ENCODE data around the gene LSM10. TPM values are rescaled to one million over a fixed set of nuclear protein-coding genes. Genes with fewer than 3 reads are reported as not detected.

Gene LSM10
- total and polyA plus RNA-seq, 2 experiments from 2014 or later = 27.5 to 98.9 TPM

- TF ChIP-seq STAT1 (IDR thresholded peaks at IDR 0.05; ENCODE audit: unreplicated experiment) (no peak), JUNB (IDR thresholded peaks at IDR 0.05; ENCODE audit: unreplicated experiment) (no peak), EZH2phosphoT487 (IDR thresholded peaks at IDR 0.05; ENCODE audit: unreplicated experiment) (no peak)
Measured at GRCh38 chr1:36349241-36349671, 48.5 kb downstream of the LSM10 start (continued).

DNA sequence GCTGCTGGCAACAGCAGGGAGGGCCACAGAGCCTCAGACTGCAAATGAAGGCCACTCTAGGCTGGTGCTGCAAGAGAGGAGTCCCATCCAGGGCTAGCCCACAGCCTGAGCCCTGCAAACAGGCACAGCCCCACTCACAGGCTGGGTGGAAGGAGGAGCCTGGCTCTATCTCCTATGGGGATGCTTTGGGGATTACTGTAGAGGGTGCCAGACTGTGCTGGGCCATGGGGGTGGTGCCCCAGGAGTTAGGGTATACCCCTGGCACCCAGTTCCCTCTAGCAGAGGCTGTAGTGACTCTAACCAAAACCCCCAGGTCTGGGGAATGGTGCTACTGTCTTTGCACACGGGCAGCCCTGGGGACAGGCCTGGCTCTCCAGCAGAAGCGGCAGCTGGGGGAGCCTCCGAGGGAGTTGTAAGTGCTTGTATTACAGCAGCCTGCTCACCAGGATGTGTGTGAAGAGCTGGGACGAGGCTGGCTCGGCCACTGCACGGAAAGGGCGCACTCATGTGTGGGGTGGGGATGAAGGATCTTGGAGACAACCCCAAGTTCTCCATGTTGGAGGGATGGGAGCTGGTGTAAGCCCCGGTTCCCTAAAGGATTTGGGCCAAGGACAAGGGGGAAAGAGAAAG is 50.9 kb downstream of the LSM10 start:
- Histone ChIP-seq H3K9me2 (ENCODE audit: insufficient read depth) (no peaks in the 10 kb centered on the region), H2AFZ (no peak overlapping the region), H3F3A (replicated peaks; ENCODE audit: low read depth) (no peaks in the 10 kb centered on the region), H3K4me2 (no peak overlapping the region), H3K4me3 (no peak overlapping the region), H3K36me3 (ENCODE audit: insufficient read depth) (0 out of 2 replicates have a peak, but pooled peaks cover 6% of the 10 kb centered on the region), H3K27me3 (ENCODE audit: insufficient read depth) (no peaks in the 10 kb centered on the region), H4K20me1 (replicated peaks; ENCODE audit: insufficient read depth) (no peaks in the 10 kb centered on the region), H3K27ac (ENCODE audit: low read depth) (no peak overlapping the region), H3K79me2 (replicated peaks; ENCODE audit: insufficient read depth) (no peaks in the 10 kb centered on the region), H3K4me1 (ENCODE audit: insufficient read depth) (no peaks in the 10 kb centered on the region)
- H3K27me3 Mint-ChIP-seq (ENCODE audit: insufficient read depth, low read depth, poor library complexity) = peaks cover 7% of the 10 kb centered on the region
- ATAC-seq (no peak), DNase-seq (ENCODE audit: low spot score) (no peak)
- H3K4me3 Mint-ChIP-seq = no peak overlapping the region
- no peaks in the 10 kb centered on the region for H3K9me3 Mint-ChIP-seq
- H3K27ac Mint-ChIP-seq = no peak overlapping the region
- TF ChIP-seq POLR2AphosphoS5 (IDR thresholded peaks at IDR 0.05; ENCODE audit: low read depth) (no peak), EZH2 (IDR thresholded peaks at IDR 0.05; ENCODE audit: low read depth, unreplicated experiment) (no peak), STAT1 (IDR thresholded peaks at IDR 0.05; ENCODE audit: unreplicated experiment) (no peak), ZNF331 (CRISPR knock-in tag; IDR thresholded peaks at IDR 0.05; ENCODE audit: low read depth) (no peak), EZH2phosphoT487 (IDR thresholded peaks at IDR 0.05; ENCODE audit: unreplicated experiment) (no peak), JUNB (IDR thresholded peaks at IDR 0.05; ENCODE audit: unreplicated experiment) (no peak), NANOG (IDR thresholded peaks at IDR 0.05; ENCODE audit: borderline replicate concordance) (no peak)
- TF ChIP-seq, protein P1, sequence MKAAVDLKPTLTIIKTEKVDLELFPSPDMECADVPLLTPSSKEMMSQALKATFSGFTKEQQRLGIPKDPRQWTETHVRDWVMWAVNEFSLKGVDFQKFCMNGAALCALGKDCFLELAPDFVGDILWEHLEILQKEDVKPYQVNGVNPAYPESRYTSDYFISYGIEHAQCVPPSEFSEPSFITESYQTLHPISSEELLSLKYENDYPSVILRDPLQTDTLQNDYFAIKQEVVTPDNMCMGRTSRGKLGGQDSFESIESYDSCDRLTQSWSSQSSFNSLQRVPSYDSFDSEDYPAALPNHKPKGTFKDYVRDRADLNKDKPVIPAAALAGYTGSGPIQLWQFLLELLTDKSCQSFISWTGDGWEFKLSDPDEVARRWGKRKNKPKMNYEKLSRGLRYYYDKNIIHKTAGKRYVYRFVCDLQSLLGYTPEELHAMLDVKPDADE (IDR thresholded peaks at IDR 0.05) = no peak
- TF ChIP-seq, protein P2, sequence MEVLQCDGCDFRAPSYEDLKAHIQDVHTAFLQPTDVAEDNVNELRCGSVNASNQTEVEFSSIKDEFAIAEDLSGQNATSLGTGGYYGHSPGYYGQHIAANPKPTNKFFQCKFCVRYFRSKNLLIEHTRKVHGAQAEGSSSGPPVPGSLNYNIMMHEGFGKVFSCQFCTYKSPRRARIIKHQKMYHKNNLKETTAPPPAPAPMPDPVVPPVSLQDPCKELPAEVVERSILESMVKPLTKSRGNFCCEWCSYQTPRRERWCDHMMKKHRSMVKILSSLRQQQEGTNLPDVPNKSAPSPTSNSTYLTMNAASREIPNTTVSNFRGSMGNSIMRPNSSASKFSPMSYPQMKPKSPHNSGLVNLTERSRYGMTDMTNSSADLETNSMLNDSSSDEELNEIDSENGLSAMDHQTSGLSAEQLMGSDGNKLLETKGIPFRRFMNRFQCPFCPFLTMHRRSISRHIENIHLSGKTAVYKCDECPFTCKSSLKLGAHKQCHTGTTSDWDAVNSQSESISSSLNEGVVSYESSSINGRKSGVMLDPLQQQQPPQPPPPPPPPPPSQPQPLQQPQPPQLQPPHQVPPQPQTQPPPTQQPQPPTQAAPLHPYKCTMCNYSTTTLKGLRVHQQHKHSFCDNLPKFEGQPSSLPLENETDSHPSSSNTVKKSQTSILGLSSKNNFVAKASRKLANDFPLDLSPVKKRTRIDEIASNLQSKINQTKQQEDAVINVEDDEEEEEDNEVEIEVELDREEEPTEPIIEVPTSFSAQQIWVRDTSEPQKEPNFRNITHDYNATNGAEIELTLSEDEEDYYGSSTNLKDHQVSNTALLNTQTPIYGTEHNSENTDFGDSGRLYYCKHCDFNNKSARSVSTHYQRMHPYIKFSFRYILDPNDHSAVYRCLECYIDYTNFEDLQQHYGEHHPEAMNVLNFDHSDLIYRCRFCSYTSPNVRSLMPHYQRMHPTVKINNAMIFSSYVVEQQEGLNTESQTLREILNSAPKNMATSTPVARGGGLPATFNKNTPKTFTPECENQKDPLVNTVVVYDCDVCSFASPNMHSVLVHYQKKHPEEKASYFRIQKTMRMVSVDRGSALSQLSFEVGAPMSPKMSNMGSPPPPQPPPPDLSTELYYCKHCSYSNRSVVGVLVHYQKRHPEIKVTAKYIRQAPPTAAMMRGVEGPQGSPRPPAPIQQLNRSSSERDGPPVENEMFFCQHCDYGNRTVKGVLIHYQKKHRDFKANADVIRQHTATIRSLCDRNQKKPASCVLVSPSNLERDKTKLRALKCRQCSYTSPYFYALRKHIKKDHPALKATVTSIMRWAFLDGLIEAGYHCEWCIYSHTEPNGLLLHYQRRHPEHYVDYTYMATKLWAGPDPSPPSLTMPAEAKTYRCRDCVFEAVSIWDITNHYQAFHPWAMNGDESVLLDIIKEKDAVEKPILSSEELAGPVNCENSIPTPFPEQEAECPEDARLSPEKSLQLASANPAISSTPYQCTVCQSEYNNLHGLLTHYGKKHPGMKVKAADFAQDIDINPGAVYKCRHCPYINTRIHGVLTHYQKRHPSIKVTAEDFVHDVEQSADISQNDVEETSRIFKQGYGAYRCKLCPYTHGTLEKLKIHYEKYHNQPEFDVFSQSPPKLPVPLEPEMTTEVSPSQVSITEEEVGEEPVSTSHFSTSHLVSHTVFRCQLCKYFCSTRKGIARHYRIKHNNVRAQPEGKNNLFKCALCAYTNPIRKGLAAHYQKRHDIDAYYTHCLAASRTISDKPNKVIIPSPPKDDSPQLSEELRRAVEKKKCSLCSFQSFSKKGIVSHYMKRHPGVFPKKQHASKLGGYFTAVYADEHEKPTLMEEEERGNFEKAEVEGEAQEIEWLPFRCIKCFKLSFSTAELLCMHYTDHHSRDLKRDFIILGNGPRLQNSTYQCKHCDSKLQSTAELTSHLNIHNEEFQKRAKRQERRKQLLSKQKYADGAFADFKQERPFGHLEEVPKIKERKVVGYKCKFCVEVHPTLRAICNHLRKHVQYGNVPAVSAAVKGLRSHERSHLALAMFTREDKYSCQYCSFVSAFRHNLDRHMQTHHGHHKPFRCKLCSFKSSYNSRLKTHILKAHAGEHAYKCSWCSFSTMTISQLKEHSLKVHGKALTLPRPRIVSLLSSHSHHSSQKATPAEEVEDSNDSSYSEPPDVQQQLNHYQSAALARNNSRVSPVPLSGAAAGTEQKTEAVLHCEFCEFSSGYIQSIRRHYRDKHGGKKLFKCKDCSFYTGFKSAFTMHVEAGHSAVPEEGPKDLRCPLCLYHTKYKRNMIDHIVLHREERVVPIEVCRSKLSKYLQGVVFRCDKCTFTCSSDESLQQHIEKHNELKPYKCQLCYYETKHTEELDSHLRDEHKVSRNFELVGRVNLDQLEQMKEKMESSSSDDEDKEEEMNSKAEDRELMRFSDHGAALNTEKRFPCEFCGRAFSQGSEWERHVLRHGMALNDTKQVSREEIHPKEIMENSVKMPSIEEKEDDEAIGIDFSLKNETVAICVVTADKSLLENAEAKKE (CRISPR knock-in tag; IDR thresholded peaks at IDR 0.05) = no peak
- peaks cover 5% of the 10 kb centered on the region for H3K4me1 Mint-ChIP-seq
- peaks cover 35% of the 10 kb centered on the region for H3K36me3 Mint-ChIP-seq (ENCODE audit: low read depth)

Measured in GM23338 (cell line).